ENCODE data around the gene HOMER1.
"Not testable (repeated sequence)": the region's sequence is repeated elsewhere in the genome, so short reads cannot be mapped to it uniquely, and the experiment has no call there.

The HOMER1 gene

GRCh38 chr5:79436224-79436623 lies 77.7 kb downstream of the HOMER1 start:
- in situ Hi-C loops (cut with MboI; ENCODE audit: low sequenced_read_pairs): no loop called here

GRCh38 chr5:79430196-79430595 lies 83.7 kb downstream of the HOMER1 start:
- in situ Hi-C loops (cut with MboI; ENCODE audit: low sequenced_read_pairs): no loop called here

GRCh38 chr5:79423296-79423695 lies 90.6 kb downstream of the HOMER1 start:
- in situ Hi-C loops (cut with MboI; ENCODE audit: low sequenced_read_pairs): no loop called here

GRCh38 chr5:79420248-79420647 lies 93.7 kb downstream of the HOMER1 start:
- in situ Hi-C loops (cut with MboI; ENCODE audit: low sequenced_read_pairs): no loop called here

GRCh38 chr5:79418276-79418675 lies 95.7 kb downstream of the HOMER1 start:
- in situ Hi-C loops (cut with MboI; ENCODE audit: low sequenced_read_pairs): no loop called here

- in situ Hi-C loops (cut with MboI; ENCODE audit: low sequenced_read_pairs): no loop called here
Measured at GRCh38 chr5:79417495-79417894, 96.4 kb downstream of the HOMER1 start.

GRCh38 chr5:79416499-79416898 lies 97.4 kb downstream of the HOMER1 start:
- in situ Hi-C loops (cut with MboI; ENCODE audit: low sequenced_read_pairs): no loop called here

- in situ Hi-C loops (cut with MboI; ENCODE audit: low sequenced_read_pairs): no loop called here
Measured at GRCh38 chr5:79413112-79413511, 100.8 kb downstream of the HOMER1 start.

- in situ Hi-C loops (cut with MboI; ENCODE audit: low sequenced_read_pairs): no loop called here
Measured at GRCh38 chr5:79408028-79408427, 105.9 kb downstream of the HOMER1 start.

GRCh38 chr5:79407591-79407990 lies 106.3 kb downstream of the HOMER1 start:
- in situ Hi-C loops (cut with MboI; ENCODE audit: low sequenced_read_pairs): no loop called here

- in situ Hi-C loops (cut with MboI; ENCODE audit: low sequenced_read_pairs): no loop called here
Measured at GRCh38 chr5:79401216-79401615, 112.7 kb downstream of the HOMER1 start.

GRCh38 chr5:79399046-79399445 lies 114.9 kb downstream of the HOMER1 start:
- in situ Hi-C loops (cut with MboI; ENCODE audit: low sequenced_read_pairs): no loop called here

- in situ Hi-C loops (cut with MboI; ENCODE audit: low sequenced_read_pairs): no loop called here
Measured at GRCh38 chr5:79397080-79397479, 116.9 kb downstream of the HOMER1 start.

- in situ Hi-C loops (cut with MboI; ENCODE audit: low sequenced_read_pairs): no loop called here
Measured at GRCh38 chr5:79396265-79396664, 117.7 kb downstream of the HOMER1 start.

GRCh38 chr5:79395296-79395695 lies 118.6 kb downstream of the HOMER1 start:
- in situ Hi-C loops (cut with MboI; ENCODE audit: low sequenced_read_pairs): no loop called here

- in situ Hi-C loops (cut with MboI; ENCODE audit: low sequenced_read_pairs): no loop called here
Measured at GRCh38 chr5:79392776-79393175, 121.2 kb downstream of the HOMER1 start.

GRCh38 chr5:79386679-79387078 lies 127.3 kb downstream of the HOMER1 start:
- in situ Hi-C loops (cut with MboI; ENCODE audit: low sequenced_read_pairs): no loop called here

GRCh38 chr5:79385126-79385525 lies 128.8 kb downstream of the HOMER1 start:
- in situ Hi-C loops (cut with MboI; ENCODE audit: low sequenced_read_pairs): not testable (repeated sequence)

- in situ Hi-C loops (cut with MboI; ENCODE audit: low sequenced_read_pairs): no loop called here
Measured at GRCh38 chr5:79378510-79379186, 135.3 kb downstream of the HOMER1 start.

- in situ Hi-C loops (cut with MboI; ENCODE audit: low sequenced_read_pairs): no loop called here
Measured at GRCh38 chr5:79357398-79357797, 156.5 kb downstream of the HOMER1 start.

GRCh38 chr5:79349881-79350280 lies 164.1 kb downstream of the HOMER1 start:
- in situ Hi-C loops (cut with MboI; ENCODE audit: low sequenced_read_pairs): no loop called here

GRCh38 chr5:79349047-79349446 lies 164.9 kb downstream of the HOMER1 start:
- in situ Hi-C loops (cut with MboI; ENCODE audit: low sequenced_read_pairs): no loop called here

- in situ Hi-C loops (cut with MboI; ENCODE audit: low sequenced_read_pairs): no loop called here
Measured at GRCh38 chr5:79346420-79346824, 167.5 kb downstream of the HOMER1 start.

Measured in hTERT RPE-1 (cell line).